Germinal center (tissue), 1 donor: Measurements from ENCODE around the gene TXNRD2.
"Not testable (repeated sequence)": the region's sequence is repeated elsewhere in the genome, so short reads cannot be mapped to it uniquely, and the experiment has no call there.

Experiments used
- DNase-seq: peaks from one replicate; pipeline ENCODE4 v3.0.0; 2012; ENCODE audit warnings: mixed read lengths, low spot score

Gene TXNRD2

DNA sequence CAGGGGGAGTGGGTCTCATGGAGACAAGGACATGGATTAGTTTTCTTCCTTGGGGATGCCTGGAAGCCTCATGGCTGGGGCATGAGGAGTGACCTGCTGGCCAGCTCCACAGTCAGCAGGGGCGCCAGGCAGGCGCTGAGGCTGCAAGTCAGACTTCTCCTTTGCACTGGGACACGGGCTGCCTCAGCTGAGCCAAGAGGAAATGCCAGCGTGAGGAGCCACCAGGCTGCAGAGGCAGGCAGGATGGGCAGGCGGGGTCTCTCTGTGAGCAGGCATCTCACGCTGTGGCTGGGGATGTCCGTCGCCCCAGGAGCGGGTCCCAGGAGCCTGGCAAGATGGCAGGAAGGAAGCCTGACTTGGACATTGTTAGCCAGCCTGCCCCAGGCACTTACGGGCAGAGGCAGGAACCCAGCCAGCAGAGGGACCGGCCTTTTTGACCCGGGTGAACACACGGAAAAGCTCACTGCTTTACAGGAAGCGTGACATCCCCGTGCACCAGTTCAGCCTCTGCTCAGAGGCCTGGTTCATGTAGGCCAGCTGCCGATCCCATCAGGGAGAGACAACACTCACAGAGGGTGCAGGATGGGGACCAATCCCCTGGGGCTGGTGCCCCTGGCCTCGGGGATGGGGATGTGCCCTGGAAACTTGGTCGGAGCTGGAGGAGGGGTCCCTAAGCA is 97.1 kb downstream of the TXNRD2 start:
- no peak for DNase-seq

DNA sequence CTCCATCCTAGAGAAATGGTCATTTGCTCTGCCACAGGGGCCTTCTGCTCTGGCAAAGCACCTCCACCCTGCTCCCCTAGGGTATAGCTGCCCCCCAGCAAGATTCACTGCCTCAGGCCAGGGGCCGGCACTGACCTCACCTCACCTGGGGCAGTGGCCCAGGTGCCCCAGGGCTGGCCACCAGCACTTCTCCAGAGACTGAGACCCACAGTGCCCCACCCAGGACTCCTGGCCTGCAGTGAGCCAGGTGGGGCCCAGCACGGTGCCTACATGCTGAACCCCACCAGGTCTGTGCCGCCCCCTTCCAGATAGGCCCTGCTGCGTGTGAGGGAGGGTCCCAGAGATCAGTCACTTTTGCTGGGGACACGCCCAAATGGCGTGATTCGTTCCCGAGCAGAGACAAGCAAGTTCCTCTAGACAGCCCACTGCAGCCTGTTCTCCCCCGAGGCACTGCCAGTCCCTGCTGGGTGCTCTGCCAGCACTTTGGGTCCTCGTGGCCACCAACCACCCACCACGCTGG is 97.7 kb downstream of the TXNRD2 start:
- DNase-seq = no peak

DNA sequence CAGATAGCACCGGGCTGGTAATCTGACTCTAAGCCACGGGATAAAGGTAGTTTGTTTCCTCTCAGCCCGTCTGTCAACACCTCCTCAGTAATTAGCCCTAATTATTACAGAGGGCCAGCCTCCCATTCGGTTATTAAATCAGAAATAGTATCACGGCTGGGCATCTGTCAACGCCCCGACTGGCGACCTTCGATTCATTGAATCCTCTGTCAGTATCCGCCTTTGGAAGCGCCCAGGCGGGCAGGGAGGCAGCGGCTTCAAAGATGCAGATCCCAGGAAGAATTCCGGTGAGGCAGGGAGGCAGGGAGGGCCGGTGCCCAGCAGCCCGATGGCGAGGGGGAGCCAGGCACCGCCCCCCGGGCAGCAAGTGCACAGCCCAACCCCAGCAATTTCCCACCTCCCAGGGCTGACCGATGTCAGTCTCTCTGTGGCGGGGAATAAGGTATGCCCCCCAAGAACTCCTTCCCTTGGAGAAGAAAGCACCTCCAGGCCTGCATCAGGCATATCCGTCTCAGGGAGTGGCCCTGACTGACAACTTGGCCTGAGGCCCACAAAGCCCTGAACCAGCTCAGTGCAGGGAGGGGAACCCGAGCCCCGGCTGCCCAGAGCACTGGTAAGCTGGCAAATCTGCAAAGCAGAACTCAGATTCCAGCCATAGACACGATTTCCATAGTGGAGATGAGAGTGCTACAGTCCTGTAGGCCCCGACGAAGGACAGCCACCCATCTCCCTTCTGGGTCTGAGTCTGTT is 98.3 kb downstream of the TXNRD2 start:
- DNase-seq = no peak

DNA sequence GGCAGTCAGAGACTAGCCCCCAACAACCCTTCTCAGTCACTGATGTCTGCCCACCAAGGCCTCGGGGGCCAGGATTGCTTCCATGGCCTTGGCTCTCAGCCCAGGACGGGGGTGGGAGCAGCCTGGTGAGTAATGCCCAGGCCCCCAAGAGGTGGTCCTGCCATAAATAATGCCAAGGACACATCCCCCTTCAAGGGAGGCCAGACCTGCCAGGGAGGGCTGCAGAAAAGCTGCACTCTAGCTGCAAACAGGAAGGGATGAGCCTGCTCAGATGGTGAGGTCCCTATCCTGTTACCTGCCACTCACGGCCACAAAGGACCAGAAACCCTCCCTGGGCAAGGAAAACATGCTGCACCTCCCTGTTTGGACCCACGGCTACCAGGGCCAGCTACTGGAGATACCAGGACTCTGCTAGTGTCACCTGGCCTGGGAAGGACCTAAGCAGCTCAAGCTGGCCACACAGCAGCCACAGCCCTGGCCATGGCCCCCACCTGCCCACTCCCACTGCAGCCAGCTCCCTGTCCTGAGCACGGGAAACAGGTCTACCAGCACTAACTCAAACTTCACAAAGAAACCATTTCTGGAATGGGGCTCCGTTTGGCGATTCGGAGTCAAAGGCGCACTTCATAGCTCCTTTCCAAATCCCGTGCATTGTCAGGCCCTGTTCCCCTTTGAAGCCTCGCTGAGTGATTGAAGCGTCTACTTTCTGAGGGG is 99.1 kb downstream of the TXNRD2 start:
- DNase-seq = no peak

DNA sequence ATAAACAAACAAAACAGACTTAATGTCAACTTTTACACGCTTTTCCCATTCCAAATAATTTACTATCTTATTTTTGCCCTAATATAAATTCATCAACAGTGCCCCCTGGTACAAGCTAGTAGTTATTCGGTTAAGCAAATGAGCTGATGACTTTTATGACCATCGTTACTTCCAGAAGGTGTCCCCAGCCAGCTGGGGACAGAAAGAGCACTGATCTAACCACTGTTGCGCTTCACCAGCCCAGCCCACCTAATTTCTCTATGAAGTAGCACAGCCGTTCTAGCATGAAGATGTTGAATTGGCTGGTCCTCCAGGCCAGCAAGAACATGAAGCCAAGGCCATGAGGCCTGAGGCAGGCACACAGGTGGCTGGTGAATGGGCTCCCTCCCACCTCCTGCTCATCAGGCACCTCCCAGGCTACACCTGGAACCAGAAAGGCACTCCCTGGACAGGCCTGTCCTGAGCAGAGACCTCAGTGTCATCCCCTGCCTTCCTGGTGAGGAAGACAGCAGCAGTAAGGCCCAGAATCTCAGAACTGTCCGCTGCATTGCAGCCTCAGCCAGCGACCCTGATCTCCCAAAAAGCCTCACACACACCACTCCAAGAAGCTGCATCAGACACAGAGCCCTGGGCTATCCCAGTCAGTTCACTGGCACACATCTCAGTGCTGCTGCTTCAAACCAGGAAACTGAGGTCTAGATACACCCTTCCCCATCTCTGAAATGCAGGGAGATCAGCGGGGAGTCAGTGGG is 99.8 kb downstream of the TXNRD2 start:
- DNase-seq = peak; percentile 36

DNA sequence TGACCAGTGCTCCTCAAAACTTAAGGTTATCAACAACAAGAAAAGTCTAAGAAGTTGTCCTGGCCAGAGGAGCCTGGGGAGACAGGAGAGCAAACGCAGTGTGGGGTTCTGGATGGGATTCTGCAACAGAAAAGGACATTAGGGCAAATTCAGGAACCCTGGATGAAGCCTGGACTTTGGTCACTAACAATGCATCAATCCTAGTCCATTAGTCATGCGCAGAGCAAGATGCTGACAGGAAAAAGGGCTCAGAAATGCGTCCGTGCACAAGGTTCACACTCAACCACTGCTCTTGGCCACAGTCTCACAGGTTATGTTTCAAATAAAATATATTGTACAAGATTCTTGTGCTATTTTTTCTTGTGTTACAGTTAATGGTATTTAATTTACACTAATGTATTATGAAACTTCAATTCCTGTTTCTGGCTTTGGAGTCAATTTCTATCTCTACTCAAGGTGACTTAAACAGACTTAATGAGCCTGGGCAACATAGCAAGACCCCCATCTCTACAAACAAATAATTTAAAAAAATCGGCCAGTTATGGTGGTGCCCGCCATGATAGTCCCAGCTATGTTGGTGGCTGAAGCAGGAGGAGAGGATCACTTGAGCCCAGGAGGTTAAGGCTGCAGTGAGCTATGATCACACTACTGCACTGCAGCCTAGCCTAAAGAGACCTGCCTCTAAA is 100.5 kb downstream of the TXNRD2 start:
- no peak for DNase-seq

DNA sequence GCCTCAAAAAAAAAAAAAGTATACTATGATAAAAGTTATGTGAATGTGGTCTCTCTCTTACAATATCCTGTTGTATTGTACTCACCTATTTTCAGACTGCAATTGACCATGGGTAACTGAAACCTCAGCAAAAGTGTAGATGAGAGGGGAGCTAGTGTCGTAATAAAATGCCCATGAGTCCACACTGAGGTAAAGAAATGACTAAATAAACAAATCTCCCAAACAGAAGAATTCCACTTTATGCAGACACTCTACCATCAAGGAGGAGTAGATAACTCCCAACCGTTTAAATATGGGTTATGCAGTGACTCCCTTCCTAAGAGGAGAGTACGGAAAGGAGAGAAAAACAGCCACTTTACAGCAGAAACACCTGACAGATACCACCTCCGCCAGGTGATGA is 101.6 kb downstream of the TXNRD2 start:
- DNase-seq = no peak

DNA sequence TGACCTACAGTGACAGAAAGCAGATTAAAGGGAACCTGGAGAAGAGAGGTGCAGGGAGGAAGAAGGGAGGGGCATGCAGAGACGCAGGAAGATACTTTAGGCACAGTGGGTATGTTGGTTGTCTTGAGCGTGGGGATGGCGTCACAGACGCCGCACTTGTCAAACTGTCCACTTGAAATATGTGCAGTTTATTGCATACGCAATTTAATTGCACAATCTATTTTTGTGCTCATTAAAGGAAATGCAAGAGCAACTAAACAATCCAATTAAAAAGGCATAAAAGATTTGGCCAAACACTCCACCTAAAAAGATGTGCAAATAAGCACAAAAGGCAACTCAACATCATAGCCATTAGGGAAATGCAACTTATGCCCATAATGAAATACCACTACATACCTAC is 103.7 kb downstream of the TXNRD2 start:
- no peak for DNase-seq

DNA sequence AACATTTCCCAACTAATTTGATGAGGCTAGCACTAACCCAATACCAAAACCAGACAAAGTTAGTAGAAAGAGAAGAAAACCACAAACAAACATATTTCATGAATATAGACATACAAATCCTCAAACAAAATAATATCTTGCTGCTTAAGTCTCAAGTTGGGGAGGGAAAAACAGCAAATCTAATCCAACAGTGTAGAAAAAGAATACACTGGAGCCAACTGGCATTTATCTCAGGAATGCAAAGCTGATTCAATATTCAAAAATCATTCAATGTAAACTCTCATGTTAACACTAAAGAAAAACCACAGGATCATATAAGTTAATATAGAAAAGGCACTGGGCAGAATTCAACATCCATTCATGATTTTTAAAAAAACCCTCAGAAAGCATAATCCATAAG is 105.1 kb downstream of the TXNRD2 start:
- no peak for DNase-seq

DNA sequence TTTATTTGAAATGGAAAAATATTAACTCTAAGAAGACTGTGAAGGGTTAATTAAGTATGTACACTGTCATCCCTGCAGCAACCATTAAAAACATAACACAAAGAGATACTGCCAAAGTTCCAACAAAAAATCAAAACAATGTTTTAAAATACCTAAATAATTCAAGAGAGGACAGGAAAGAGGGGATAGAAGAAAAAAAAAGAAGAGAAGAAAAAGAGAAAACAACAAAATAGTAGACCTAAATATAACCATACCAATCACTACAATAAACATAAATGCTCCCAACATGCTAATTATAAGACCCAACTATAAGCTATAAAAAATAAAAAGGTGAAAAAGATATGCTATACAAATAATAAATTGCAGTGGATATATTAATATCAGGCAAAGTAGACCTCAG is 107.0 kb downstream of the TXNRD2 start:
- no peak for DNase-seq

DNA sequence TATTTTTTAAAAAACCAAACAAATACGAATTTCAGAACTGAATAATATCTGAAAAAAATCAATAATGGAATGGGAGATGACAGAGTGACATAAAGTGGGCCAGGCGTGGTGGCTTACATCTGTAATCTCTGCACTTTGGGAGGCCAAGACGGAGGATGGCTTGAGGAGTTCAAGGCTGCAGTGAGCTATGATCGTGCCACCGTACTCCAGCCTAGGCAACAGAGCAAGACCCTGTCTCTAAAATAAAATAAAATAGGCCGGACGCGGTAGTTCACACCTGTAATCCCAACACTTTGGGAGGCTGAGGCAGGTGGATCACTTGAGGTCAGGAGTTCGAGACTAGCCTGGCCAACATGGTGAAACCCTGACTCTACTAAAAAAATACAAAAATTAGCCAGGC is 108.3 kb downstream of the TXNRD2 start:
- not testable (repeated sequence) for DNase-seq

DNA sequence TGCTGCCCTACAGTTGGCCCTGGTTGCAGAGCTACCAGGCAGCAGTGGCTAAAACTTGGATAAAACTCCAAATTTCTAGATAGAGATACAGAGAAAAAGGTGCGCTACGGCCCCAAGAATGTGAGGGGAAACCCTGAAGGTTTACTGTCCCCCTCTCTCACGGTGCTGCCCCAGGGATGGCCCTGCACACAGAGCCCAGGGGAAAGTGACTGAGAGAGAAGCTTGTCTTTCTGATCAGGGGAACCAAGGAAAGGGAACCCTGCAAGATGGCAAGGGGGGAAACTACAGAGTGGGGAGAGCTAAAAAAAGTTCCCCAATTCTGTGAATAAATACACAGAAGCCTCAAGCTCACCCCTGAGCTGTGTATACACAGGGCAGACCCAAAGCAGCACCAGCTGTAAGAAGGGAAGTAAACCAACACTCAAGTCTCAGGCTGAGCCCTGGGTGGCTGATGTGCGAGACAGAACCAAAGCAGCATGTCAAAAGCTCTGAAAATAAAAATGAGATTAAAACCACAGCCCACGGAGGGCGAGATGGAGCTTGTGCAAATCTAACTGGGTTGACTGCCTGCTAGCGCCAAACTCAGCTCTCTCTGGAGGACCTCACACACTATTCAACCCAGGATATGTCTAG is 109.0 kb downstream of the TXNRD2 start:
- DNase-seq = peak; percentile 33

DNA sequence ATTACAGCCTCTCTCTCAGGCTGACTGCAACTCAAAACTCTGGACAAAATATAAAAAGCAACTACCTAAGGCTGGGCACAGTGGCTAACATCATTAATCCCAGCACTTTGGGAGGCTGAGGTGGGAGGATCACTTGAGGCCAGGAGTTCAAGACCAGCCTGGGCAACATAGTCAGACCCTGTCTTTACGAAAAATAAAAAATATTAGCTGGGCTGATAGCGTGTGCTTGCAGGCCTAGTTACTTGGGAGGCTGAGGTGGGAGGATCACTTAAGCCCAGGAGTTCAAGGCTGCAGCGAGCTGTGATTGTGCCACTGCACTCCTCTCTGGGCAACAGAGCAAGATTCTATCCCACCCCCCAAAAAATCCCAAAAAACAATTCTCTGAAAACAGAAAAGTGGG is 109.6 kb downstream of the TXNRD2 start:
- not testable (repeated sequence) for DNase-seq

DNA sequence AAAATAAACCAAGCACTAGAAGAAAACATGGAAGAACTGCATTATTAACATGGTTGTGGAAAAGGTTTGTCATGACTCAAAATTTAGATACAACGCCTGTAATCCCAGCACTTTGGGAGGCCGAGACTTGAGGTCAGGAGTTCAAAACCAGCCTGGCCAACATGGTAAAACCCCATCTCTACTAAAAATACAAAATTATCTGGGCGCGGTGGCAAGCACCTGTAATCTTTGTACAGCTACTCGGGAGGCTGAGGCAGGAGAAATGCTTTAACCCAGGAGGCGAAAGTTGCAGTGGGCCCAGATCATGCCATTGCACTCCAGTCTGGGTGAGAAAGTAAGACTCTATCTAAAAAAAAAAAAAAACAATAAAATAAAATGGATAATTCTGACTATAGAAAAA is 110.6 kb downstream of the TXNRD2 start:
- no peak for DNase-seq

DNA sequence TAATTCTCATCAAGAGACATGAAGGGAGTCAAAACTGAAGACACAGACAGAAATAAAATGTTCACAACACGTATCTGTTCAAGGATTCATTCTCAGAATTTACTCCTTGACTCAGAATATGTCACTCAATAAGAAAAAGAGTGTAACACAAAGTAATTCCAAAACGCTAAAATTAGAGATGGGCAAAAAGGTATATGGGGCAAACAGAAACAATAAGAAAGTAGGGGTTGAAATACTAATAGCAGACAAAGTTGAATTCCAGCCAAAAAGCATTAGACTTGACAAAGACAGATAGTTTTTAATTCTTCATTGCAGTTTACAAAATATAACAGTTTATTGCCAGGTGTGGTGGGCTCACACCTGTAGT is 113.6 kb downstream of the TXNRD2 start:
- DNase-seq = no peak

DNA sequence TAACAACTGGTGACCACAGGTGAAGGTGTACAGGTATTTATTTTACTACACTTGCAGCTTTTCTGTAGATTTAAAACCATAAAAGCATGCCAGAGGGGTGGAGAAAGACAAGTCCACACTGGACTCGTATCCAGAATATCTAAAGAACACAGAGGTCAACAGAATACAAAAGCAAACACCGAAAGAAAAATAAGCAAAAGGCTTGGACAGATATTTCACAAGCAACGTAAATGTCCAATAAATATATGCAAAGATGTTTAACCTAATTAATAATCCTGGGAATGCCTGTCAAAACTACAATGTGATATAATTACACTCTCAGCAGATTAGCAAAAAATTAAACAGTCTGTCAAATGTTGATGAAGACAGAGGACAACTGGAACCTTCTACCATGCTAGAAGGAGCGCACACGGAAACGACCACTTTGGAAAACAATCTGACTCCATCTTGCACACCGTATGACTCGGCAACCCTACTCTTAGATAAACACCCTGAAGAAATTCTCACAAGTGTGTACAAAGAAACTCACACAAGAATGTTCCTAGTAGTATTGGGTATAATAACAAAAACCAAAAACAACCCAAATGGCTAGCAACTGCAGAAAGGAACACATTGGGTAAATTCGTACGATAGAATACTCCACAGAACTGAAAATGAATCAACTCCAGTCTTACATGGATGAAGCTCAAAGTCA is 114.1 kb downstream of the TXNRD2 start:
- no peak for DNase-seq

DNA sequence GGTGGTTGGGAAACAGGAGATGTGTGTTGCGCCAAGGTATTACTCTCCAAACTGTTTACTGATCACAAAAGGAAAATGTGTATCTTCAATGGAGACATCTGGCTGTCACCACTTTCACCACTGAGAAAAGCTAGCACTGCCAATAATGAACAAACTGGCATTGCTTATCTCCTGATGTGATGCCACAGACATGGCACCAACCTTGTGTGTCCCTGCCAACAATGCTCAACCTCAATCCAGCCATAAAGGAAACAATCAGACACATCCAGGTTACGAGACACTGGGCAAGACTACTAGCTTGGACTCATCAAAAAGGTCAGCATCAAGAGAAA is 115.0 kb downstream of the TXNRD2 start:
- no peak for DNase-seq

DNA sequence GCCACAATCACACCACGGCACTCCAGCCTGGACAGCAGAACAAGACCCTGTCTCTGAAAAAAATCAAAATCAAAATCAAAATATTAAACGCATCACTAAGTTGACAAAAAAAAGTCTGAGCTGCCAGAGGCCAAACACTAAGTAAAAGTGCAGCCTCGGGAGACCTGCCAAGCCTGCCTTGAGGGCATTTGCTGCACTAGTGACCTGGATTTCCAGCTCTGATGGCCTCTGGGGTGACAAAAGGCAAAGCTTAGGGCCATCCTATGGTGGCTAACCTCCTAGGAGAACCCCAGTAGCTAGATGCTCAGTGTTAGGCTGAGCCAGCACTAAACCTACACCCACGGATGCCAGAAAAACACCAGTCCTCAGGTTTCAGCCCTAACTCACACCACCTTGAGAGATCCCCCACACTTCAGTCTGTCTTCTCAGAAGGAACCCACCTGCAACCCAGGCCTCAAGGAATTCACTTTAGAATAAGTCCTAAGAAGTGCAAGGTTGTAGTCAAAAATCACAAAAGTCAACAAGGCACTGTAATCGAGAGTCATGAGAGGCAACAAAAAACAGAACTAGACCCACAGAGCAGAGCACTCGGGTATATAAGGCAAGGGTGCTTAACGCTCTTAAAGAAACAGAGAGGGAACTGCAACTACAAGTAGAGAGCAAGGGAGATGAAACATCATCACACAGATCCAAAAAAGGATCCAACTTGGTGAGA is 115.6 kb downstream of the TXNRD2 start:
- DNase-seq = no peak
